RCC 7860 (cell line): ENCODE data around the gene CHI3L2.

Source experiments
- DNase-seq: peaks from one replicate; pipeline ENCODE4 v3.0.0-alpha.2; 2015; ENCODE audit warnings: low spot score
- FAIRE-seq: peaks from 2 replicates; lab custom pipeline; 2012; peaks lifted over from hg19 to GRCh38; lab: Jason Lieb, UNC

CHI3L2 gene

DNA sequence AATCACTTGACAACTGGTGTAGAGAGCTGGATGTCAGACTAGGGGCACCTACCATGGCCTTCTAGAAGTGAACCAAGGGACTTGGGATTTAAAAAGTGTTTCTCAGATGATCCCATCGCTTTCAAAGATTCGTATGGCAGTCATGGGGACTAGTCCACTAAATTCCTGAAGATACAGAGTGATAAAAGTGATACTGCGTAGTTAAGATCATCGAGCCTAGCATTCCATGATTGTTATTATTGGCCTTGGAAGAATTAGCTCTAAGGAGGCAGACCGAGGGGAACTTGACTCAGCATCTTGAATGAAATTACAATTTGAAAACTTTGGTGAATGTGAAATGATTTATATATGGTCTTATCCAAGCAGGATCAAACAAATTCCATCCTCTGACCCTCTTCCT, 61.9 kb downstream of the CHI3L2 start:
- FAIRE-seq = no peak
- no peak for DNase-seq

DNA sequence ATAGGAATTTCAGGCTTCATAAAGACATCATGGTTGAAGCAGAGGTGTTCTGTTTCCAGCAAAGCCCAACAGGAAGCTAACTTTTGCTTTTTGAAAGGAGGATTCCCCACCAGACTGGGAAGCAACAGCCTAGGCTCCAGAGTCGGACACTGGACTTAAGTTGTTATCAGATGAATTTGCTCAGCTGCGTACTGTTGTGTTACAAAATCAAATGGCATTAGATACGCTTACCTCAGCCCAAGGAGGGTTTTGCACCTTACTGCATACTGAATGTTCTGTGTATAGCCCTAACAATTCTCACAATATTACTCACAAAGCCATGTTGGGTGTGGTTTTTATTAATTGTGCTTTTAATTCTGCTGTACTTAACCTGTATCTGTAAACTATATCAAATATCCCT, 62.6 kb downstream of the CHI3L2 start:
- DNase-seq = no peak

DNA sequence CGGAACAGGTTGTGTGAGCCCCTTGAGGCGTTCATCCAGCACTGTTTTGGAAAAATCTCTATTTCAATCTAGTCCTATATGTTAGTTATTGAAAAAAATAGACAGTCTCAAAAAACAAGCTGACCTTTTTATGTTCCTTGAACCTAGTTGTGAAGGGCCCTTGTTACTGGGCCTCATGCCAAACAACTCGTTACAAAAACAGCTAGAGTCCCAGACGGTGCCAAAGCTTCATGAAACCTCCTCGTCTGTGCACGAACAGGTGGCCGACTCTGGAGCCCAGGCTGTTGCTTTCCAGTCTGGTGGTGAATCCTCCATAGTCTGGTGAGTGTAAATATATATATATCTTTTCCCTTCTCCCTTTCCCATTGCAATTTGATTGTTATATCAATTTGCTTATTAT, 63.1 kb downstream of the CHI3L2 start, which contains the start of gene CHIA:
Gene CHIA, plus strand, starts transcription at position 222 of the 400 bp plus-strand sequence. CDS start 19,617 bp downstream, outside the sequence.
- FAIRE-seq (no peak), DNase-seq (no peak)

More for the DNA sequence above, 62.6 kb downstream of the CHI3L2 start:
- FAIRE-seq = no peak
